Fibroblast of peridontal ligament (primary cell): ENCODE data around the gene DDX23.
"Not testable (repeated sequence)": the region's sequence is repeated elsewhere in the genome, so short reads cannot be mapped to it uniquely, and the experiment has no call there.

Experiments
- DNase-seq: peaks from one replicate; pipeline ENCODE4 v3.0.0-alpha.2; 2010; ENCODE audit errors: extremely low read depth

Gene DDX23

GRCh38 chr12:48851883-48852733, at the start of gene DDX23:
Gene DDX23 (minus strand): TSS chr12:48852163. CDS start chr12:48845782, 6,381 bp downstream.
- peak; percentile 95 for DNase-seq

- peak; percentile 30 for DNase-seq
These were observed 49.3 kb upstream of the DDX23 start for GRCh38 chr12:48901278-48901677.

GRCh38 chr12:48899651-48900050, 47.7 kb upstream of the DDX23 start:
- DNase-seq, result no peak

GRCh38 chr12:48894271-48894670, 42.3 kb upstream of the DDX23 start:
- peak; percentile 29 for DNase-seq

- DNase-seq, result peak; percentile 65
These were observed 38.9 kb upstream of the DDX23 start for GRCh38 chr12:48890657-48891418.

- DNase-seq, result no peak
These were observed 37.7 kb upstream of the DDX23 start for GRCh38 chr12:48889679-48890078.

GRCh38 chr12:48883305-48884161, 31.6 kb upstream of the DDX23 start:
- DNase-seq, result no peak

- DNase-seq, result no peak
These were observed 31.0 kb upstream of the DDX23 start for GRCh38 chr12:48882972-48883304.

GRCh38 chr12:48882315-48882687, 30.3 kb upstream of the DDX23 start:
- DNase-seq, result peak; percentile 16

GRCh38 chr12:48881686-48882314, 29.8 kb upstream of the DDX23 start:
- peak; percentile 15 for DNase-seq

GRCh38 chr12:48880647-48881046, 28.7 kb upstream of the DDX23 start:
- no peak for DNase-seq

GRCh38 chr12:48878548-48878947, 26.6 kb upstream of the DDX23 start:
- no peak for DNase-seq

- DNase-seq, result peak; percentile 21
These were observed 24.1 kb upstream of the DDX23 start for GRCh38 chr12:48875944-48876515.

GRCh38 chr12:48873534-48873933, 21.6 kb upstream of the DDX23 start:
- DNase-seq, result not testable (repeated sequence)

- peak; percentile 73 for DNase-seq
These were observed 21.1 kb upstream of the DDX23 start for GRCh38 chr12:48873096-48873495.

GRCh38 chr12:48869191-48869590, 17.2 kb upstream of the DDX23 start:
- DNase-seq, result no peak

GRCh38 chr12:48868451-48868850, 16.5 kb upstream of the DDX23 start:
- no peak for DNase-seq

GRCh38 chr12:48866052-48866711, 14.2 kb upstream of the DDX23 start:
- no peak for DNase-seq

GRCh38 chr12:48865281-48866051, 13.5 kb upstream of the DDX23 start, which contains the start of gene RND1:
Gene RND1 (minus strand): TSS chr12:48865870. CDS start chr12:48865767, 103 bp downstream.
- DNase-seq, result peak; percentile 90

- no peak for DNase-seq
These were observed 11.3 kb upstream of the DDX23 start for GRCh38 chr12:48863291-48863690.
